SK-N-SH treated with all-trans-retinoic acid at 6 μM for 48 hours (cell line): ENCODE results near the gene KCNJ18.
"Not testable (repeated sequence)": the region's sequence is repeated elsewhere in the genome, so short reads cannot be mapped to it uniquely, and the experiment has no call there.

ENCODE experiments used
- ARNTL ChIP-seq: fragments of 450-650 bp; formaldehyde crosslinking; IDR thresholded peaks from 2 replicates; pipeline ENCODE4 v1.5.0; 2020; ENCODE audit warnings: low read depth, mild to moderate bottlenecking, moderate library complexity, borderline replicate concordance
- BACH2 ChIP-seq: fragments of 250-450 bp; sonication (Bioruptor Pico); IDR thresholded peaks from 2 replicates; pipeline ENCODE4 v1.9.0; 2021; ENCODE audit warnings: mild to moderate bottlenecking, borderline replicate concordance
- CREB5 ChIP-seq: fragments of 250-450 bp; sonication (Bioruptor Pico); IDR thresholded peaks from 2 replicates; pipeline ENCODE4 v1.5.1; 2020; ENCODE audit warnings: low read depth, mild to moderate bottlenecking, moderate library complexity
- CSDC2 ChIP-seq: fragments of 250-450 bp; sonication (Bioruptor Pico); IDR thresholded peaks from 2 replicates; pipeline ENCODE4 v1.5.0; 2020; ENCODE audit warnings: mild to moderate bottlenecking, moderate library complexity
- ESRRG ChIP-seq: fragments of 250-450 bp; sonication (Bioruptor Pico); IDR thresholded peaks from 2 replicates; pipeline ENCODE4 v1.6.1; 2021; ENCODE audit warnings: mild to moderate bottlenecking
- OSR1 ChIP-seq: fragments of 250-450 bp; sonication (Bioruptor Pico); IDR thresholded peaks from 2 replicates; pipeline ENCODE4 v1.8.0; 2022; ENCODE audit warnings: moderate library complexity, mild to moderate bottlenecking, inconsistent platforms
- PATZ1 ChIP-seq: fragments of 250-450 bp; sonication (Bioruptor Pico); IDR thresholded peaks from 2 replicates; pipeline ENCODE4 v1.8.0; 2020; ENCODE audit warnings: mild to moderate bottlenecking, moderate library complexity, borderline replicate concordance
- RARB ChIP-seq: fragments of 250-450 bp; sonication (Bioruptor Pico); IDR thresholded peaks from 2 replicates; pipeline ENCODE4 v1.8.0; 2021; ENCODE audit warnings: mild to moderate bottlenecking, moderate library complexity
- TOX ChIP-seq: fragments of 250-450 bp; sonication (Bioruptor Pico); IDR thresholded peaks from 2 replicates; pipeline ENCODE4 v1.8.0; 2021; ENCODE audit warnings: mild to moderate bottlenecking, moderate library complexity, borderline replicate concordance
- ZC3H10 ChIP-seq: fragments of 250-450 bp; sonication (Bioruptor Pico); IDR thresholded peaks from 2 replicates; pipeline ENCODE4 v1.5.1; 2021; ENCODE audit warnings: mild to moderate bottlenecking, moderate library complexity
- ZFP3 ChIP-seq: fragments of 250-450 bp; sonication (Bioruptor Pico); IDR thresholded peaks from 2 replicates; pipeline ENCODE4 v1.5.0; 2020; ENCODE audit warnings: mild to moderate bottlenecking, moderate library complexity
- ZNF565 ChIP-seq: fragments of 450-650 bp; formaldehyde crosslinking; conservative IDR thresholded peaks from 2 replicates; pipeline ENCODE4 v1.5.0; 2020; ENCODE audit warnings: low read depth, mild to moderate bottlenecking, moderate library complexity
- ZNF70 ChIP-seq: fragments of 450-650 bp; formaldehyde crosslinking; IDR thresholded peaks from 2 replicates; pipeline ENCODE4 v1.5.0; 2020; ENCODE audit warnings: mild to moderate bottlenecking, moderate library complexity
- ZNF8 ChIP-seq: fragments of 450-650 bp; formaldehyde crosslinking; IDR thresholded peaks from 2 replicates; pipeline ENCODE4 v1.5.0; 2020; ENCODE audit warnings: mild to moderate bottlenecking, moderate library complexity

- not testable (repeated sequence) for TF ChIP-seq RARB (CRISPR knock-in tag); PATZ1 (CRISPR knock-in tag); ARNTL (CRISPR knock-in tag); BACH2 (CRISPR knock-in tag); ZFP3; ZNF8 (CRISPR knock-in tag); TOX (CRISPR knock-in tag); ZNF565 (CRISPR knock-in tag); CREB5 (CRISPR knock-in tag); OSR1 (CRISPR knock-in tag); ZC3H10 (CRISPR knock-in tag); ESRRG (CRISPR knock-in tag); ZNF70; CSDC2 (CRISPR knock-in tag)
These were observed 10.2 kb upstream of the KCNJ18 start for GRCh38 chr17:21682130-21682529.
